Lower lobe of right lung (tissue), 2 donors: ENCODE measurements around the gene CTPS2. TPM values are rescaled to one million over a fixed set of nuclear protein-coding genes. Genes with fewer than 3 reads are reported as not detected.
A peak's percentile ranks its signal among the peaks of the same experiment; 100 is the strongest.
"Not testable (repeated sequence)": the region's sequence is repeated elsewhere in the genome, so short reads cannot be mapped to it uniquely, and the experiment has no call there.

Experiments used
- ATAC-seq, 2 donors: fragments of 200-7000 bp; cut with Tn5 transposase; one replicate each; pipeline ENCODE4 v1.9.1; 2020 to 2022; ENCODE audit warnings: mild to moderate bottlenecking in 2 of 2, moderate library complexity in 2 of 2
- DNase-seq: peaks from one replicate; pipeline ENCODE4 v3.0.0-alpha.2; 2020
- H3K27ac ChIP-seq: fragments of 200-600 bp; one replicate; pipeline ENCODE4 v1.8.0; 2022
- H3K27me3 ChIP-seq: fragments of 200-600 bp; one replicate; pipeline ENCODE4 v1.8.0; 2022; ENCODE audit warnings: low read depth
- H3K36me3 ChIP-seq: fragments of 200-600 bp; one replicate; pipeline ENCODE4 v1.8.0; 2022; ENCODE audit warnings: mild to moderate bottlenecking
- H3K4me1 ChIP-seq: fragments of 200-600 bp; one replicate; pipeline ENCODE4 v1.8.0; 2022
- H3K4me3 ChIP-seq: fragments of 200-600 bp; one replicate; pipeline ENCODE4 v1.8.0; 2022; ENCODE audit warnings: mild to moderate bottlenecking
- H3K9me3 ChIP-seq: fragments of 200-600 bp; one replicate; pipeline ENCODE4 v1.8.0; 2022
- intact Hi-C: fragments of 100-400 bp; cut with DNase I; formaldehyde crosslinking; loops from one replicate; pipeline ENCODE4 v1.11.0; 2022
- long read RNA-seq: library from polyadenylated mRNA; unstranded; transcript quantifications from one replicate; pipeline ENCODE4 v2.0.0, GENCODE V29; 2021
- total RNA-seq: library from RNA; stranded (reverse); fragmentation: NEBNext Ultra II Directional; extraction: Animal tissue kit (Norgen Biotek cat#: 25700); gene quantifications from one replicate; pipeline ENCODE4 v1.2.1, GENCODE V29; 2021
- TF ChIP-seq, protein P1 (sequence below): fragments of 200-600 bp; IDR thresholded peaks from one replicate; pipeline ENCODE4 v1.8.0; 2022; ENCODE audit warnings: antibody characterized with exemption, mild to moderate bottlenecking
- donor health status: DM: no; HTN: yes; CAD: no; lungs with severe emphysema.

The CTPS2 gene, protein sequence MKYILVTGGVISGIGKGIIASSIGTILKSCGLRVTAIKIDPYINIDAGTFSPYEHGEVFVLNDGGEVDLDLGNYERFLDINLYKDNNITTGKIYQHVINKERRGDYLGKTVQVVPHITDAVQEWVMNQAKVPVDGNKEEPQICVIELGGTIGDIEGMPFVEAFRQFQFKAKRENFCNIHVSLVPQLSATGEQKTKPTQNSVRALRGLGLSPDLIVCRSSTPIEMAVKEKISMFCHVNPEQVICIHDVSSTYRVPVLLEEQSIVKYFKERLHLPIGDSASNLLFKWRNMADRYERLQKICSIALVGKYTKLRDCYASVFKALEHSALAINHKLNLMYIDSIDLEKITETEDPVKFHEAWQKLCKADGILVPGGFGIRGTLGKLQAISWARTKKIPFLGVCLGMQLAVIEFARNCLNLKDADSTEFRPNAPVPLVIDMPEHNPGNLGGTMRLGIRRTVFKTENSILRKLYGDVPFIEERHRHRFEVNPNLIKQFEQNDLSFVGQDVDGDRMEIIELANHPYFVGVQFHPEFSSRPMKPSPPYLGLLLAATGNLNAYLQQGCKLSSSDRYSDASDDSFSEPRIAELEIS
- total RNA-seq, result 11.3 TPM
- long read RNA-seq, partial matches to known transcripts, result 1 of 8 reads
- long read RNA-seq, other reads (novel, unspliced or antisense), result 3 of 8 reads

GRCh38 chrX:16712548-16713155 lies at the start of gene CTPS2:
Gene CTPS2 (minus strand): TSS chrX:16712669. CDS start chrX:16702902, 9,767 bp downstream.
- ATAC-seq, result peak; percentile 95 to 97
- H3K4me1 ChIP-seq, result no peaks in the 10 kb centered on the region
- no peaks in the 10 kb centered on the region for H3K9me3 ChIP-seq
- no peaks in the 10 kb centered on the region for H3K36me3 ChIP-seq
- H3K4me3 ChIP-seq, result peak within 1 kb of the TSS; percentile 70
- TF ChIP-seq, protein P1, sequence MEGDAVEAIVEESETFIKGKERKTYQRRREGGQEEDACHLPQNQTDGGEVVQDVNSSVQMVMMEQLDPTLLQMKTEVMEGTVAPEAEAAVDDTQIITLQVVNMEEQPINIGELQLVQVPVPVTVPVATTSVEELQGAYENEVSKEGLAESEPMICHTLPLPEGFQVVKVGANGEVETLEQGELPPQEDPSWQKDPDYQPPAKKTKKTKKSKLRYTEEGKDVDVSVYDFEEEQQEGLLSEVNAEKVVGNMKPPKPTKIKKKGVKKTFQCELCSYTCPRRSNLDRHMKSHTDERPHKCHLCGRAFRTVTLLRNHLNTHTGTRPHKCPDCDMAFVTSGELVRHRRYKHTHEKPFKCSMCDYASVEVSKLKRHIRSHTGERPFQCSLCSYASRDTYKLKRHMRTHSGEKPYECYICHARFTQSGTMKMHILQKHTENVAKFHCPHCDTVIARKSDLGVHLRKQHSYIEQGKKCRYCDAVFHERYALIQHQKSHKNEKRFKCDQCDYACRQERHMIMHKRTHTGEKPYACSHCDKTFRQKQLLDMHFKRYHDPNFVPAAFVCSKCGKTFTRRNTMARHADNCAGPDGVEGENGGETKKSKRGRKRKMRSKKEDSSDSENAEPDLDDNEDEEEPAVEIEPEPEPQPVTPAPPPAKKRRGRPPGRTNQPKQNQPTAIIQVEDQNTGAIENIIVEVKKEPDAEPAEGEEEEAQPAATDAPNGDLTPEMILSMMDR, result peak; percentile 10
- intact Hi-C loops, result no loop called here
- peak; percentile 77 for DNase-seq
- peak within 1 kb of the TSS; percentile 78 for H3K27ac ChIP-seq
- no peaks in the 10 kb centered on the region for H3K27me3 ChIP-seq

GRCh38 chrX:16761500-16761899 lies 49.0 kb upstream of the CTPS2 start:
- H3K4me3 ChIP-seq, H3K4me1 ChIP-seq, ATAC-seq, H3K27ac ChIP-seq, DNase-seq, intact Hi-C loops, H3K9me3 ChIP-seq, H3K27me3 ChIP-seq: not testable (repeated sequence)
- peaks cover 42% of the 10 kb centered on the region for H3K36me3 ChIP-seq

DNA sequence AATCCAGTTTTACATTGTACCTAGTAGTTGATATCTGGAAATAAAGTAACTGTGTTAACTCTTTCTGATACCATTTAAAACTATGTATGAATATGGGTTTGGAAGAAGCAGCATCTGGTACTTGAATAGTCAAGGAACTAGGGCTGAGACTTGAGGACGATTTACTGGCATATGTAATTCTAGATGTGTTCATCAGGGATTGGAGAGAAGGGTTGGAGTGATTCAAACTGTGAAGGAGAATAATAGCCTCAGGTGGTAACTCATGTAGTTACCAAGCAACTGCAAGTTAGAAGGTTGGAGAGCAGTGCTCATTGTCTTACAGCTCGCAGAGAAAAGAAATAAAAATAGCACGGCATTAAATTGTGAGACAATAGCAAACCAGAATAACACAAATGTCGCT lies 44.3 kb upstream of the CTPS2 start:
- intact Hi-C loops, result no loop called here
- TF ChIP-seq, protein P1, result no peak
- Histone ChIP-seq H3K36me3 (peaks cover 70% of the 10 kb centered on the region), H3K4me1 (no peaks in the 10 kb centered on the region), H3K27me3 (no peaks in the 10 kb centered on the region), H3K4me3 (no peak overlapping the region), H3K9me3 (no peaks in the 10 kb centered on the region), H3K27ac (no peak overlapping the region)
- no peak for DNase-seq
- ATAC-seq, result no peak

DNA sequence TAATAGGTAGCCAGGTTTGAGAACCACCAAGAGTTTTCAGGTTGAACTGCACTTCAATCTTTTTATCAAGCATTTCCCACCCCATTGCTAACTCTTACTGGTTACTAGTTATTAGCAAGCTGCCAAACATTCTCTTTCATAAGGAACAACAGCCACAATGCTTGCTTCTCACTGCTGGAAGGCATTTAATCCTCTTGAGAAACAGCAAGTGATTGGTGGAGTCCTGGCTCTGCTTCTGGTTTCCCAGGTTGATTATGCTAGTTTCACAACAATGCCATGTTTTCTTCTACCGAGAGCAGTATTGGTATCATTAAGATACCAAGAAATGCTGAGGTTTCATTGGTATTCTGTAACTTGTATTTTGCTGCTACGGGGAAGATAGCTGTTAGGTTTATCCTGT lies 41.5 kb upstream of the CTPS2 start:
- Histone ChIP-seq H3K4me1 (no peaks in the 10 kb centered on the region), H3K36me3 (peaks cover 65% of the 10 kb centered on the region), H3K27me3 (no peaks in the 10 kb centered on the region), H3K9me3 (no peaks in the 10 kb centered on the region), H3K4me3 (no peak overlapping the region), H3K27ac (no peak overlapping the region)
- TF ChIP-seq, protein P1, result no peak
- no peak for DNase-seq
- intact Hi-C loops, result no loop called here
- ATAC-seq, result no peak

DNA sequence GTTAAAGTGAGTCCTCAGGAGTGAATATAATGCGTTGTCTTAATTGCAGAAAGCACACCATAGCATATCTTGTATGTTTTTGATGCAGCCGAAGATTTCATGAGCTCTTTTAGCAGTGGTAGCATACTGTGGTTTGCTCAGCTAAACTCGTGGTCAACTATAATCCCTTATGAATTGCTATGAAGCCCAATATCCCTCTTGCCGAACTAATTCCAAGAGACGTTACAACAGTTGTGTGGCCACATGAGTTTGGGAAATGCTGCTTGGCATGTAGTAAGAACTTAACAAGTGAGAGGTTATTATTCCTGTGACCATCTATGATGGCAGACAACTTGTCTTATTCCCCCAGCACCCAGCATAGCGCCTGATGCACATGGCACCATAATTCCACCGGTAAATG lies 37.7 kb upstream of the CTPS2 start:
- no peaks in the 10 kb centered on the region for H3K9me3 ChIP-seq
- no peaks in the 10 kb centered on the region for H3K4me1 ChIP-seq
- H3K27ac ChIP-seq, result no peak overlapping the region
- no peaks in the 10 kb centered on the region for H3K27me3 ChIP-seq
- H3K36me3 ChIP-seq, result peaks cover 60% of the 10 kb centered on the region
- TF ChIP-seq, protein P1, result no peak
- ATAC-seq, result no peak
- no peak for DNase-seq
- no peak overlapping the region for H3K4me3 ChIP-seq
- intact Hi-C loops, result no loop called here
